HG03139 (cell line): ENCODE data around the gene PTPRK.
"Not testable (repeated sequence)": the region's sequence is repeated elsewhere in the genome, so short reads cannot be mapped to it uniquely, and the experiment has no call there.

Source experiments
- ATAC-seq: cut with Tn5 transposase; IDR thresholded peaks from one replicate; pipeline ENCODE4 v1.9.1; 2021; ENCODE audit not compliant: unreplicated experiment

The PTPRK gene

DNA sequence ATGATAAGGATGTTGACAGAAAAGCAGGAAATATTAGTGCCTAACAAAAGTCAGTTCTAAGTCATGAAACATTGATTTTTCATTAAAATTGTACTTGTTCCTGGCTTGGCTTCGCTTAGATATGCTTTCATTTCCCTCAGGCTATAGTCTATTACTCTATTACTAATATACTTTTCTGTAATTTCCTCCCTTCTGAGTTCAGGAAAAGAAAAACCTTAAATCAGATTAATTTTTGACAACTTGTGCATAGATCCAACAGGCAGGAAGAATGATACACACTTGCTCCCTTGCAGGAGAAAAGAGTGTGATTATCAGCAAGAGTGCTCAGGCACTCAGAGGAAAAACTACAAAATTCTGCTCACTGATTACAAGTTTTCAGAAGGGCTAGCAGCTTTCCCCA is 474.4 kb downstream of the PTPRK start:
- no peak for ATAC-seq

DNA sequence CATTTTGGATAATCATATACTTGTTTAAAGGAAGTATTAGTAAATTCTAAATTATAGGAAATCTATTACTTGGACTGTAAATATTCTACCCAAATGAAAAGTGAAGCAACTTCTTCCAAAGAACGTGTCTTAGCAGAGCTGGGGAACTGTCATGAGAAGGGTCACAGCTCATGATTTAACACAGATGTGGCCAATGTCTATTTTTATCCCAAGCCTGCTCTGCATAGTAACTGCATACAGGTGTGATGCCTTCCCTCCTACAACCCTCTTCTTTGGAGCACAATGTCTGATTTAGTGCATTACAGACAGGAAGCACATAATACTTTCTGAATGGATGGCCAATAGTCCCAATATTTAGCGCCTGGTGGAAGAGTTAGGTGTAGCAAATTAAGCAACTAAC is 480.9 kb downstream of the PTPRK start:
- no peak for ATAC-seq

GRCh38 chr6:128036808-128037570 is 483.4 kb downstream of the PTPRK start:
- no peak for ATAC-seq

DNA sequence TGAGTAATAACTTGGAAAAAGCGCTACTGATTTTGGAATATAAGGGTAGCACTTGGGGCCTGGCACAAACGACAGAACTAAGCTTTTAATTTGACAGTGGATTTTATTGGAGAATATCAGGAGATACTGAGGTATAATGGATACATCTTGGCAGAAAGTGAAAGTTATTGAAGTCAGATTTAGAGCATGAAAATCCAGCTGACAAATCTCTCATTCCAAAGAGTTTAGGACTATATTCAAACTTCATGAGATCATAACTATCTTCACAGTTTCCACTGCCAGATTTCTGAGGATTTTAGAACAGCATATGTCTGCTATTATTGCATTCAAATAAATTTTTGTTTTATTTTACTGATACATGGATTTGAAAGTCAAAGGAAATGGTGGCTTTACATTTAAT is 487.2 kb downstream of the PTPRK start:
- no peak for ATAC-seq

GRCh38 chr6:128032042-128032441 is 488.4 kb downstream of the PTPRK start:
- no peak for ATAC-seq

DNA sequence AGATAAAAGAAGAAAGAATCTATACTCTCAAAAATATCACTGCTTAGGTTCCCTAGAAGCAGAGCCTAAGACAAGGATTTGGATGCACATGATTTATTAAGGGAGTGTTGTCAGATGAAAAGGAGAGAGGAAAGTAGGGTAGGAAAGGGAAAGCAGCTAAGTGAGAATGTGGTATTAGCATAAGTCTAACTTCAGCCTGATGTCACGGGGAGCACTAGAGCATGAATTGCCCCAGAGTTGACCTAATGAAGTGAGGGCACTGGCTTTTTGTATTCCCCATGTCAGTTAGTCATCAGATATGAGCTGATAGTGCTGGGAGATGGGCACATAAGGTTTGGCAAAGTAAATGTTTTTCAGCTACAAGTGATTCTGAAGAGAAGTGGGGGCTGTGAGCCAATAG is 490.6 kb downstream of the PTPRK start:
- ATAC-seq: no peak

DNA sequence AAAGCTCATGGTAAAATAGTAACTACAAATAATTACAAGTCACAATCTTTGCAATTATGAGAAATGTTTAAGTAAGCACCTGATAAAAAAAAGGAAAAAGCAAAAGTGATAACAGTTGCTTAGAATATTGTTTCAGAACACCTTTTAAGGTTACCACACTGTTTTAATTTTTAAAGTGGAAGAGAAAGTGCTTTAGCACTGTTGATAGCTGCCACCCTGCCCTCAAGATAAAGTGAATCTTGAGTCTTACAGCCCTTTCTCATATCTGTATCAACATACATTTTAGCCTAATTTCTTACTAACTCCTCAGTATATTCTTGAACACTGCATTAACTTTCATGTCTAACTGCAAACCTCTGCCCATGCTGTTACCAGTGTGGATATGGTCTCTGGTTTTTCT is 492.2 kb downstream of the PTPRK start:
- no peak for ATAC-seq

GRCh38 chr6:128025478-128025877 is 494.9 kb downstream of the PTPRK start:
- no peak for ATAC-seq

- ATAC-seq: no peak
Measured at GRCh38 chr6:128024969-128025368, 495.4 kb downstream of the PTPRK start.

DNA sequence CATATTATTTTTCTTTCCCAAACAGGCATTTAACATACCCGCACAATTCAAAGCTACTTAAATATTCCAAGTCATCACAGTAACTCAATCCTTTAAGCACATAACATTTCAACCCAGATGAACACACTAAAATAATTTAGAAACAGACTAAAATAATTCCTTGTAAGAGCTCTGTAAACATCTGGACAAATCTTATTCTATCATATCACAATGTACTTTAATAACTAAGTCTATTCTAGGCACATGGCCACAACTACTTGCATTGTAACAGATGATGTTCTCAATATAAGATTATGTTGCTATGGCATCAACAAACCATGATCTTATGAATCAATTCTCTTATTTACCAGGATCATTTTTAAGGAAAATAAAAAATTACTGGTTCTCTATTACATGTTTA is 496.4 kb downstream of the PTPRK start:
- ATAC-seq: no peak

- ATAC-seq: no peak
Measured at GRCh38 chr6:128018821-128019220, 501.6 kb downstream of the PTPRK start.

GRCh38 chr6:128017288-128017687 is 503.1 kb downstream of the PTPRK start:
- ATAC-seq: no peak

DNA sequence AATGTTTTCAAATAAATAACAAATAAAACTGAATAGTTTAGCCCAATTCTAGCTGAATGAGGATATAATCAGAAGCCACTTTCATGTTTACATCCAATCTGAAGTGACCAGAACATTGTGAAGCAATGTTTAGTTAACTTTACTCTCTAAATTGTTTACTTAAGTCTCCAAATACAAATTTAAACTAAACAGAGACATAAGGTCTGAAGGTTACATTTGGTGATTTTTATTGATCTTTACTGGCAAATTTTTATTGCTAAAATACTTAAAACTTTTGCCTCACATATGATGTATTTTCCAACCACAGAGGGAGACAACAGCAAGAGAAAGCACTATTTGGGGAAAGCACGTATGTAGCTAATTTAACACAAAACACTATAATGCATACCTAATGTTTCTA is 512.7 kb downstream of the PTPRK start:
- ATAC-seq: no peak

GRCh38 chr6:128005009-128005408 is 515.4 kb downstream of the PTPRK start:
- no peak for ATAC-seq

GRCh38 chr6:128000363-128000762 is 520.0 kb downstream of the PTPRK start:
- ATAC-seq: no peak

GRCh38 chr6:127998985-127999384 is 521.4 kb downstream of the PTPRK start:
- no peak for ATAC-seq

GRCh38 chr6:127997496-127998164 is 522.8 kb downstream of the PTPRK start:
- ATAC-seq: no peak

DNA sequence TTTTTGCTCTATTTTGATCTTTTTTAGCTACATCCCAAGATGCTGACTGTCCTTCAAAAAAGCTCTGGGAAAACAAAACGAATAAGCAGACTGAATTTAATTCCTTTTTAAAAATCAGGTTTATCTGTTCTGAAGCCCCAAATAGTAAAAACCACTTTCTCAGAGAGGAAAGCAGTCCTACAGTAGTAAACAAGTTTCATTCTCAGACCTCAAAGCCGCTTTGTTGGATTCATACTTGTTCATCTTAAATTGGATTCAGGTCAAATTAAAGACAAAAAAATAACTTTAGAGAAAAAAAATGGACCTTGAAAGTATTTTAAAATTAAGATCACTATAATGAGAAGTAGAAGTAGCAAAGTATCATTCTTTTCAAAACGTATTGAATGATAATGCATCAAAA is 523.5 kb downstream of the PTPRK start:
- no peak for ATAC-seq

DNA sequence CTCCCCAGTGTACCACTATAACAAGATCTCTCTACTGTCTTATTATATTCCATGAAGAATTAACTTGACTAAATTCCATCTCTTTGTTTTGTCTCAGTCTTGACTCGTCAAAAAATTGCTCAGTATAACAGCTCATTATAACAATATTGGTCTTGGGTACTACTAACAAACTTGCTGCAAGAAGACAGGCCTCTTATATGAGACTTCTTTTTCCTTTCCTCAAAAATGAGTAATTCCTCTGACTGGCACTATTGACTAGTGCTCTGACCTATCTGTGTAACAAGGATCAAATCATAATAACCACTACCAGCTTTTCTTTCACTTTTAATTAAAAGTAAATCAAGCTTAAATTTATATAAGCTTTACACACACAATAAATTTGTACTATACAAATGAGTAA is 528.3 kb downstream of the PTPRK start:
- ATAC-seq: no peak

DNA sequence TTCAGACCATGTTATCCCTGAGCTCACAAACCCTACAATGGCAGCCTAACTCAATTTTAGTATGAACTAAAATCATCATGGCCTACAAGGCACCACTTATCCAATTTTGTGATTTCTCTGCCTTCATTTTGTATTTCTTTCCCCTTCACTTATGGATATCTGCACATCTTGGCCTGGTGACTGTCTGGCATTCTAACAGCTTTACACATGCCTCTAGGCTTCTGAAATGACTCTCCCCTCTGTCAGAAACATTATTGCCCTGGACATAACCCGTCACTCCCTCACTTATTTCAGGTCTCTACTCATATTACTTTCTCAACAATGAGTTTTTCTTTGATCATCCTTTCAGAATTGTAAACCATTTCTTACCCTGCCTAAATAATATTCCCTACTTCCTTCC is 530.3 kb downstream of the PTPRK start:
- ATAC-seq: no peak

GRCh38 chr6:127980996-127981395 is 539.4 kb downstream of the PTPRK start:
- no peak for ATAC-seq

DNA sequence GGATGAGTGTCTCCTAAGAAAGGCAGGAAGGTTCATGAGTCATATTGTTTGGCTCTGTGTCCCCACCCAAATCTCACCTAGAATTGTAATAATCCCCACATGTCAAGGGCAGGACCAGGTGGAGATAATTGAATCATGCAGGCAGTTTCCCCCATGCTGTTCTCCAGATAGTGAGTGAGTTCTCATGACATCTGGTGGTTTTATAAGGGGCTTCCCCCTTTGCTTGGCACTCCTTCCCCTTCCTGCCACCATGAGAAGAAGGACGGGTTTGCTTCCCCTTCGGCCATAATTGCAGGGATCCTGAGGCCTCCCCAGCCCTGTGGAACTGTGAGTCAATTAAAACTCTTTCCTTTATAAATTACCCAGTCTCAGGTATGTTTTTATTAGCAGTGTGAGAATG is 542.2 kb downstream of the PTPRK start:
- ATAC-seq: not testable (repeated sequence)

- ATAC-seq: no peak
Measured at GRCh38 chr6:127976796-127977195, 543.6 kb downstream of the PTPRK start.
